ENCODE data around the gene CXCL11.
"Not testable (repeated sequence)": the region's sequence is repeated elsewhere in the genome, so short reads cannot be mapped to it uniquely, and the experiment has no call there.

CXCL11 gene

GRCh38 chr4:76000279-76000678 is 35.6 kb downstream of the CXCL11 start:
- no peak for DNase-seq (ENCODE audit: low read depth)

- not testable (repeated sequence) for DNase-seq (ENCODE audit: low read depth)
Measured at GRCh38 chr4:75998525-75999147, 37.2 kb downstream of the CXCL11 start.

GRCh38 chr4:75997946-75998345 is 37.9 kb downstream of the CXCL11 start:
- DNase-seq (ENCODE audit: low read depth) = no peak

GRCh38 chr4:75997081-75997480 is 38.8 kb downstream of the CXCL11 start:
- DNase-seq (ENCODE audit: low read depth) = no peak

- no peak for DNase-seq (ENCODE audit: low read depth)
Measured at GRCh38 chr4:75995727-75996126, 40.1 kb downstream of the CXCL11 start.

- DNase-seq (ENCODE audit: low read depth) = no peak
Measured at GRCh38 chr4:75992462-75992861, 43.4 kb downstream of the CXCL11 start.

GRCh38 chr4:75989846-75990528 is 45.9 kb downstream of the CXCL11 start:
- no peak for DNase-seq (ENCODE audit: low read depth)

GRCh38 chr4:75985116-75985515 is 50.8 kb downstream of the CXCL11 start:
- no peak for DNase-seq (ENCODE audit: low read depth)
